GM12892 (cell line): ENCODE data around the gene TIRAP.

Experiments used
- POLR2A ChIP-seq: IDR thresholded peaks from 2 replicates; pipeline ENCODE4 v1.6.1; 2011; ENCODE audit warnings: low read depth, low read length, control low read depth
- POLR2AphosphoS5 ChIP-seq: IDR thresholded peaks from 2 replicates; pipeline ENCODE4 v1.6.1; 2011; ENCODE audit warnings: low read depth, low read length, control low read depth
- TAF1 ChIP-seq: IDR thresholded peaks from 2 replicates; pipeline ENCODE4 v1.6.1; 2011; ENCODE audit warnings: low read depth, mild to moderate bottlenecking, control low read depth, low read length, borderline replicate concordance

- TF ChIP-seq POLR2A: no peak
- no peak for TF ChIP-seq POLR2AphosphoS5
- TF ChIP-seq TAF1: no peak
Measured at GRCh38 chr11:126331286-126331685, 48.4 kb downstream of the TIRAP start.
